ENCODE measurements around the gene UBAC2. TPM values are rescaled to one million over a fixed set of nuclear protein-coding genes. Genes with fewer than 3 reads are reported as not detected.

Gene UBAC2
- total RNA-seq, 4 donors from 2014 or later = 54.4 to 65.9 (median 59.5) TPM

GRCh38 chr13:99352351-99353245, 151.9 kb downstream of the UBAC2 start:
- H3K4me1 ChIP-seq = no peaks in the 10 kb centered on the region
- no peaks in the 10 kb centered on the region for H3K27me3 ChIP-seq
- TF ChIP-seq CTCF (IDR thresholded peaks at IDR 0.05) (no peak), POLR2A (IDR thresholded peaks at IDR 0.05) (no peak)
- no peaks in the 10 kb centered on the region for H3K36me3 ChIP-seq
- no peak for DNase-seq
- no peak overlapping the region for H3K4me3 ChIP-seq
- intact Hi-C loops (cut with DNase I; ENCODE audit: low total_unique reads) = no loop called here
- H3K27ac ChIP-seq = no peak overlapping the region
- no peaks in the 10 kb centered on the region for H3K9me3 ChIP-seq

- Histone ChIP-seq H3K27ac (no peak overlapping the region), H3K27me3 (no peaks in the 10 kb centered on the region), H3K4me1 (no peaks in the 10 kb centered on the region), H3K36me3 (no peaks in the 10 kb centered on the region), H3K4me3 (no peak overlapping the region), H3K9me3 (no peaks in the 10 kb centered on the region)
- intact Hi-C loops (cut with DNase I; ENCODE audit: low total_unique reads) = no loop called here
- no peak for TF ChIP-seq POLR2A (IDR thresholded peaks at IDR 0.05)
- no peak for TF ChIP-seq CTCF (IDR thresholded peaks at IDR 0.05)
- DNase-seq = no peak
Observed at GRCh38 chr13:99353246-99353600, 152.6 kb downstream of the UBAC2 start.

GRCh38 chr13:99353836-99354235, 153.2 kb downstream of the UBAC2 start:
- TF ChIP-seq POLR2A (IDR thresholded peaks at IDR 0.05) = no peak
- no peak for TF ChIP-seq CTCF (IDR thresholded peaks at IDR 0.05)
- H3K27me3 ChIP-seq = no peaks in the 10 kb centered on the region
- no peak for DNase-seq
- no peaks in the 10 kb centered on the region for H3K36me3 ChIP-seq
- H3K4me1 ChIP-seq = no peaks in the 10 kb centered on the region
- no peak overlapping the region for H3K27ac ChIP-seq
- no peak overlapping the region for H3K4me3 ChIP-seq
- intact Hi-C loops (cut with DNase I; ENCODE audit: low total_unique reads) = no loop called here
- H3K9me3 ChIP-seq = no peaks in the 10 kb centered on the region

- H3K36me3 ChIP-seq = no peaks in the 10 kb centered on the region
- no peak overlapping the region for H3K27ac ChIP-seq
- no peaks in the 10 kb centered on the region for H3K4me1 ChIP-seq
- H3K27me3 ChIP-seq = no peaks in the 10 kb centered on the region
- H3K9me3 ChIP-seq = no peaks in the 10 kb centered on the region
- no peak for DNase-seq
- no peak for TF ChIP-seq CTCF (IDR thresholded peaks at IDR 0.05)
- no peak for TF ChIP-seq POLR2A (IDR thresholded peaks at IDR 0.05)
- H3K4me3 ChIP-seq = no peak overlapping the region
- intact Hi-C loops (cut with DNase I; ENCODE audit: low total_unique reads) = no loop called here
Observed at GRCh38 chr13:99354371-99354951, 153.8 kb downstream of the UBAC2 start.

GRCh38 chr13:99355267-99356011, 154.8 kb downstream of the UBAC2 start:
- Histone ChIP-seq H3K4me3 (no peak overlapping the region), H3K36me3 (no peaks in the 10 kb centered on the region), H3K9me3 (no peaks in the 10 kb centered on the region), H3K4me1 (no peaks in the 10 kb centered on the region), H3K27me3 (no peaks in the 10 kb centered on the region), H3K27ac (peak overlapping the region in 1 of 2 donors; percentile 58)
- no peak for DNase-seq
- TF ChIP-seq CTCF (IDR thresholded peaks at IDR 0.05) (no peak), POLR2A (IDR thresholded peaks at IDR 0.05) (no peak)
- intact Hi-C loops (cut with DNase I; ENCODE audit: low total_unique reads) = no loop called here

All from uterus (tissue), 4 donors.